Measurements from ENCODE around the gene BNC2.

- no peak for TF ChIP-seq CTCF (IDR thresholded peaks at IDR 0.05)
- no peak for TF ChIP-seq POLR2A (IDR thresholded peaks at IDR 0.05)
Measured at GRCh38 chr9:16407617-16408016, 462.9 kb downstream of the BNC2 start.
